UCSD-AML1 (cell line): ENCODE data around the gene CREBBP.
"Not testable (repeated sequence)": the region's sequence is repeated elsewhere in the genome, so short reads cannot be mapped to it uniquely, and the experiment has no call there.

Source experiments
- DNase-seq: peaks from one replicate; lab custom pipeline; 2025; ENCODE audit not compliant: unreplicated experiment; lab: John Stamatoyannopoulos, UW

The CREBBP gene

GRCh38 chr16:3717235-3718018, 163.1 kb downstream of the CREBBP start, which contains the start of gene TRAP1:
Gene TRAP1, minus strand, starts transcription at chr16:3717524. Its CDS starts 16 bp downstream, at chr16:3717508.
- DNase-seq: peak; percentile 91

GRCh38 chr16:3716831-3717234, 163.7 kb downstream of the CREBBP start:
- peak; percentile 46 for DNase-seq

GRCh38 chr16:3715430-3715829, 165.1 kb downstream of the CREBBP start:
- no peak for DNase-seq

- DNase-seq: not testable (repeated sequence)
Observed at GRCh38 chr16:3714378-3714777, 166.1 kb downstream of the CREBBP start.

- DNase-seq: no peak
Observed at GRCh38 chr16:3713587-3714242, 166.8 kb downstream of the CREBBP start.

- DNase-seq: no peak
Observed at GRCh38 chr16:3712861-3713372, 167.6 kb downstream of the CREBBP start.

- no peak for DNase-seq
Observed at GRCh38 chr16:3706253-3707012, 174.1 kb downstream of the CREBBP start.

GRCh38 chr16:3702082-3702481, 178.4 kb downstream of the CREBBP start:
- no peak for DNase-seq

GRCh38 chr16:3701531-3701930, 179.0 kb downstream of the CREBBP start:
- DNase-seq: no peak

GRCh38 chr16:3698941-3699340, 181.6 kb downstream of the CREBBP start:
- peak; percentile 48 for DNase-seq

- no peak for DNase-seq
Observed at GRCh38 chr16:3696425-3697218, 183.9 kb downstream of the CREBBP start.

- no peak for DNase-seq
Observed at GRCh38 chr16:3695610-3696369, 184.7 kb downstream of the CREBBP start.

GRCh38 chr16:3694051-3694450, 186.5 kb downstream of the CREBBP start:
- no peak for DNase-seq

- DNase-seq: no peak
Observed at GRCh38 chr16:3691761-3692160, 188.8 kb downstream of the CREBBP start.

- DNase-seq: no peak
Observed at GRCh38 chr16:3690980-3691720, 189.4 kb downstream of the CREBBP start.

- peak; percentile 76 for DNase-seq
Observed at GRCh38 chr16:3690470-3690928, 190.0 kb downstream of the CREBBP start.

GRCh38 chr16:3689731-3690130, 190.8 kb downstream of the CREBBP start:
- DNase-seq: no peak

- no peak for DNase-seq
Observed at GRCh38 chr16:3687792-3688191, 192.7 kb downstream of the CREBBP start.

GRCh38 chr16:3687021-3687420, 193.5 kb downstream of the CREBBP start:
- DNase-seq: no peak
